Motor neuron (in vitro differentiated cells): Measurements from ENCODE around the gene KCNQ2. TPM values are rescaled to one million over a fixed set of nuclear protein-coding genes. Genes with fewer than 3 reads are reported as not detected.

Experiments
- ATAC-seq, 8 experiments: fragments of 200-7000 bp; cut with Tn5 transposase; replicated peaks in 6 of 8; 2 replicates each; pipeline ENCODE4 v1.8.0; 2021; ENCODE audit warnings: mild to moderate bottlenecking in 8 of 8, moderate library complexity in 8 of 8
- H3K27ac ChIP-seq, 2 donors: fragments of 250-450 bp; sonication (Bioruptor Pico); 2 replicates each; pipeline ENCODE4 v1.9.0; 2021; ENCODE audit warnings: antibody characterized with exemption in 2 of 2, mild to moderate bottlenecking in 2 of 2, moderate library complexity in 1 of 2
- H3K4me1 ChIP-seq, 2 donors: fragments of 250-450 bp; sonication (Bioruptor Pico); replicated peaks in 1 of 2; 2 replicates each; pipeline ENCODE4 v1.6.1; 2021; ENCODE audit warnings: antibody characterized with exemption in 2 of 2, mild to moderate bottlenecking in 2 of 2, moderate library complexity in 1 of 2
- H3K4me3 ChIP-seq, 5 donors: fragments of 250-450 bp; sonication (Bioruptor Pico); 2 replicates each; pipeline ENCODE4 v1.9.0; 2021; ENCODE audit warnings: antibody characterized with exemption in 5 of 5, mild to moderate bottlenecking in 5 of 5, moderate library complexity in 4 of 5
- WGBS, 10 experiments: fragments of 450-650 bp; shearing (Covaris generic); methylation state at CpG; one replicate each; pipeline ENCODE4 v1.0.0; 2022; 5-methylcytosine and 5-hydroxymethylcytosine counted together
- in situ Hi-C, 9 experiments: fragments of 400-800 bp; cut with MboI; loops; one replicate each; pipeline ENCODE4 v1.15.0; 2021; ENCODE audit warnings: low sequenced_read_pairs in 9 of 9, low pct_unique_long_range_greater_than_20kb in 2 of 9; ENCODE audit not compliant: unreplicated experiment in 9 of 9
- total RNA-seq, 8 experiments: library from RNA; unstranded; fragments of 300-600 nt; gene quantifications; 2 replicates each; pipeline versions ENCODE4 v1.2.3 to v1.2.4, GENCODE V29; 2022

The KCNQ2 gene
- total RNA-seq, 8 experiments from 2014 or later = 0.18 to 124 (median 58.4) TPM

GRCh38 chr20:63459070-63459380 lies 13.4 kb downstream of the KCNQ2 start:
- WGBS, 10 experiments = 0 to 100% (median 53%) methylated on average over 1 to 3 of the region's 17 CpGs; no CpG with 5 or more reads in 4 of the 10 experiments
- ATAC-seq = no peak
- Histone ChIP-seq H3K4me3 (no peak overlapping the region), H3K27ac (no peak overlapping the region), H3K4me1 (peaks cover 47 to 49% of the 10 kb centered on the region in 2 donors)
- in situ Hi-C loops = no loop called here

- 100% methylated on average over 1 to 3 of the region's 36 CpGs; no CpG with 5 or more reads in 8 of the 10 experiments for whole genome bisulfite sequencing, 10 experiments
- no peak for ATAC-seq
- in situ Hi-C loops = no loop called here
- Histone ChIP-seq H3K4me3 (no peak overlapping the region), H3K4me1 (peaks cover 47 to 49% of the 10 kb centered on the region in 2 donors), H3K27ac (no peak overlapping the region)
These were observed 14.0 kb downstream of the KCNQ2 start for GRCh38 chr20:63458170-63459069.

GRCh38 chr20:63457737-63458136 lies 14.7 kb downstream of the KCNQ2 start:
- 100% methylated on average over 1 of the region's 17 CpGs; no CpG with 5 or more reads in 9 of the 10 experiments for WGBS, 10 experiments
- peaks cover 51 to 52% of the 10 kb centered on the region in 2 donors for H3K4me1 ChIP-seq
- in situ Hi-C loops = no loop called here
- H3K27ac ChIP-seq = peak overlapping the region; percentile 57 to 75
- H3K4me3 ChIP-seq = no peak overlapping the region
- peak in 5 of 8 experiments; percentile 1 to 15 (median 4) for ATAC-seq

- peak in 5 of 8 experiments; percentile 58 to 71 (median 64) for ATAC-seq
- H3K27ac ChIP-seq = peak overlapping the region; percentile 57 to 75
- in situ Hi-C loops = no loop called here
- peaks cover 61 to 63% of the 10 kb centered on the region in 2 donors for H3K4me1 ChIP-seq
- 20 to 60% (median 30%) methylated on average over 1 to 8 of the region's 40 CpGs; no CpG with 5 or more reads in 6 of the 10 experiments for WGBS, 10 experiments
- no peak overlapping the region for H3K4me3 ChIP-seq
These were observed 15.8 kb downstream of the KCNQ2 start for GRCh38 chr20:63456429-63457284.

GRCh38 chr20:63455568-63455859 lies 16.9 kb downstream of the KCNQ2 start:
- peak overlapping the region; percentile 4 to 45 for H3K27ac ChIP-seq
- ATAC-seq = no peak
- no peak overlapping the region for H3K4me3 ChIP-seq
- no CpG with 5 or more reads among the region's 10 CpGs for whole genome bisulfite sequencing, 10 experiments
- peaks cover 68 to 70% of the 10 kb centered on the region in 2 donors for H3K4me1 ChIP-seq
- in situ Hi-C loops = no loop called here

- Histone ChIP-seq H3K4me1 (peaks cover 68 to 71% of the 10 kb centered on the region in 2 donors), H3K27ac (peak overlapping the region; percentile 49 to 66), H3K4me3 (peak overlapping the region in 2 of 5 donors; percentile 6)
- in situ Hi-C loops = no loop called here
- ATAC-seq = peak in 5 of 8 experiments; percentile 20 to 38 (median 28)
- 16 to 47% (median 27%) methylated on average over 3 to 8 of the region's 35 CpGs; no CpG with 5 or more reads in 6 of the 10 experiments for WGBS, 10 experiments
These were observed 17.5 kb downstream of the KCNQ2 start for GRCh38 chr20:63454731-63455567.

- H3K4me1 ChIP-seq = peaks cover 76 to 78% of the 10 kb centered on the region in 2 donors
- WGBS, 10 experiments = 40% methylated on average over 1 of the region's 46 CpGs; no CpG with 5 or more reads in 9 of the 10 experiments
- H3K27ac ChIP-seq = peak overlapping the region; percentile 49 to 66
- in situ Hi-C loops = no loop called here
- no peak overlapping the region for H3K4me3 ChIP-seq
- peak in 4 of 8 experiments; percentile 8 to 22 (median 15) for ATAC-seq
These were observed 19.5 kb downstream of the KCNQ2 start for GRCh38 chr20:63452821-63453523.

- H3K4me3 ChIP-seq = no peak overlapping the region
- no peak overlapping the region for H3K27ac ChIP-seq
- in situ Hi-C loops = no loop called here
- H3K4me1 ChIP-seq = peaks cover 72 to 78% of the 10 kb centered on the region in 2 donors
- ATAC-seq = no peak
- 40 to 100% (median 87%) methylated on average over 1 to 12 of the region's 20 CpGs; no CpG with 5 or more reads in 5 of the 10 experiments for WGBS, 10 experiments
These were observed 20.1 kb downstream of the KCNQ2 start for GRCh38 chr20:63452341-63452740.

- WGBS, 10 experiments = 93 to 100% (median 100%) methylated on average over 2 to 3 of the region's 17 CpGs; no CpG with 5 or more reads in 7 of the 10 experiments
- H3K4me1 ChIP-seq = peaks cover 67 to 78% of the 10 kb centered on the region in 2 donors
- H3K4me3 ChIP-seq = no peak overlapping the region
- no peak for ATAC-seq
- in situ Hi-C loops = no loop called here
- peak overlapping the region in 1 of 2 donors; percentile 48 for H3K27ac ChIP-seq
These were observed 20.6 kb downstream of the KCNQ2 start for GRCh38 chr20:63451821-63452220.

GRCh38 chr20:63449796-63450730 lies 22.4 kb downstream of the KCNQ2 start:
- peaks cover 62 to 74% of the 10 kb centered on the region in 2 donors for H3K4me1 ChIP-seq
- no peak overlapping the region for H3K4me3 ChIP-seq
- WGBS, 10 experiments = 100% methylated on average over 4 of the region's 30 CpGs; no CpG with 5 or more reads in 9 of the 10 experiments

GRCh38 chr20:63449025-63449424 lies 23.4 kb downstream of the KCNQ2 start:
- H3K4me1 ChIP-seq = peaks cover 51 to 64% of the 10 kb centered on the region in 2 donors
- H3K4me3 ChIP-seq = no peak overlapping the region
- in situ Hi-C loops = loop anchor here in 1 of 9 experiments (25.0 kb wide), 1 partner anchor 188 kb away; the partner anchor contains the start of gene GMEB2
- H3K27ac ChIP-seq = no peak overlapping the region
- no peak for ATAC-seq
- 28 to 100% (median 88%) methylated on average over 1 to 4 of the region's 5 CpGs; no CpG with 5 or more reads in 6 of the 10 experiments for WGBS, 10 experiments

More at GRCh38 chr20:63449796-63450730, 22.4 kb downstream of the KCNQ2 start:
- H3K27ac ChIP-seq = no peak overlapping the region
- ATAC-seq = no peak
- in situ Hi-C loops = loop anchor here in 1 of 9 experiments (25.0 kb wide), 1 partner anchor 187 kb away; the partner anchor contains the start of gene GMEB2
